Trophoblast cell (in vitro differentiated cells and primary cell): ENCODE results near the gene MBP.

Experiments used
- DNase-seq, 2 donors: peaks; one replicate each; pipeline ENCODE4 v3.0.0-alpha.2; 2016
- H2AFZ ChIP-seq: 2 replicates; pipeline ENCODE4 v1.6.1; 2013; ENCODE audit warnings: low read length, moderate library complexity, mild to moderate bottlenecking; ENCODE audit not compliant: insufficient read depth, poor library complexity
- H2AK5ac ChIP-seq: 2 replicates; pipeline ENCODE4 v1.6.1; 2013; ENCODE audit warnings: mild to moderate bottlenecking, low read length
- H2BK120ac ChIP-seq: 2 replicates; pipeline ENCODE4 v1.6.1; 2013; ENCODE audit warnings: low read length, mild to moderate bottlenecking, moderate library complexity; ENCODE audit not compliant: insufficient read depth, poor library complexity
- H2BK12ac ChIP-seq: 2 replicates; pipeline ENCODE4 v1.6.1; 2013; ENCODE audit warnings: mild to moderate bottlenecking, low read length, moderate library complexity
- H2BK5ac ChIP-seq: 2 replicates; pipeline ENCODE4 v1.6.1; 2013; ENCODE audit warnings: low read length, low read depth, moderate library complexity, mild to moderate bottlenecking; ENCODE audit not compliant: poor library complexity
- H3K14ac ChIP-seq: 2 replicates; pipeline ENCODE4 v1.6.1; 2013; ENCODE audit warnings: mild to moderate bottlenecking, low read length
- H3K18ac ChIP-seq: 2 replicates; pipeline ENCODE4 v1.6.1; 2013; ENCODE audit warnings: mild to moderate bottlenecking, low read length
- H3K23ac ChIP-seq: 2 replicates; pipeline ENCODE4 v1.6.1; 2013; ENCODE audit warnings: low read length
- H3K27ac ChIP-seq: 2 replicates; pipeline ENCODE4 v1.5.1; 2013; ENCODE audit warnings: low read depth, mild to moderate bottlenecking, inconsistent platforms, low read length, moderate library complexity
- H3K27me3 ChIP-seq: 2 replicates; pipeline ENCODE4 v1.6.1; 2013; ENCODE audit warnings: inconsistent platforms, mild to moderate bottlenecking, low read length, moderate library complexity; ENCODE audit not compliant: insufficient read depth
- H3K36me3 ChIP-seq, 2 experiments: 1 replicate in 1 of 2; 2 replicates in 1 of 2; pipeline ENCODE4 v1.6.1; 2013; ENCODE audit warnings: low read length in 2 of 2, mild to moderate bottlenecking in 2 of 2, moderate library complexity in 1 of 2; ENCODE audit not compliant: insufficient read depth in 2 of 2, control insufficient read depth in 1 of 2
- H3K4ac ChIP-seq: 2 replicates; pipeline ENCODE4 v1.6.1; 2013; ENCODE audit warnings: low read depth, mild to moderate bottlenecking, low read length, moderate library complexity
- H3K4me1 ChIP-seq, 2 experiments: 1 replicate in 1 of 2; 2 replicates in 1 of 2; pipeline ENCODE4 v1.6.1; 2013; ENCODE audit warnings: low read length in 2 of 2, mild to moderate bottlenecking in 2 of 2, moderate library complexity in 1 of 2; ENCODE audit not compliant: insufficient read depth in 2 of 2, control insufficient read depth in 1 of 2
- H3K4me2 ChIP-seq: 2 replicates; pipeline ENCODE4 v1.6.1; 2013; ENCODE audit warnings: inconsistent platforms, mild to moderate bottlenecking, low read length, moderate library complexity
- H3K4me3 ChIP-seq: 2 replicates; pipeline ENCODE4 v1.5.1; 2013; ENCODE audit warnings: mild to moderate bottlenecking, low read depth, low read length, inconsistent platforms
- H3K79me1 ChIP-seq: one replicate; pipeline ENCODE4 v1.6.1; 2013; ENCODE audit warnings: low read length
- H3K79me2 ChIP-seq: 2 replicates; pipeline ENCODE4 v1.6.1; 2013; ENCODE audit warnings: low read length, mild to moderate bottlenecking; ENCODE audit not compliant: control insufficient read depth, insufficient read depth, poor library complexity
- H3K9ac ChIP-seq: 2 replicates; pipeline ENCODE4 v1.6.1; 2013; ENCODE audit warnings: mild to moderate bottlenecking, low read length
- H3K9me3 ChIP-seq: 2 replicates; pipeline ENCODE4 v1.6.1; 2013; ENCODE audit warnings: low read depth, mild to moderate bottlenecking, control low read depth, inconsistent platforms, low read length; ENCODE audit not compliant: insufficient read depth
- H4K12ac ChIP-seq: 2 replicates; pipeline ENCODE4 v1.6.1; 2013; ENCODE audit warnings: low read depth, mild to moderate bottlenecking, low read length, moderate library complexity
- H4K8ac ChIP-seq: 2 replicates; pipeline ENCODE4 v1.6.1; 2013; ENCODE audit warnings: low read depth, mild to moderate bottlenecking, low read length, moderate library complexity
- H4K91ac ChIP-seq: one replicate; pipeline ENCODE4 v1.6.1; 2013; ENCODE audit warnings: low read depth, mild to moderate bottlenecking, low read length, moderate library complexity
- WGBS: extraction: QIAGEN DNeasy Blood & Tissue Kit; methylation state at CpG from one replicate; pipeline ENCODE4 v1.1.7; 2013; ENCODE audit warnings: missing lambda C conversion rate; ENCODE audit not compliant: insufficient read length, insufficient coverage; ENCODE audit errors: extremely low coverage; 5-methylcytosine and 5-hydroxymethylcytosine counted together

Gene MBP

GRCh38 chr18:76956648-76957047 is 175.9 kb downstream of the MBP start:
- no peak overlapping the region for H2BK12ac ChIP-seq
- H4K12ac ChIP-seq = no peak overlapping the region
- H4K8ac ChIP-seq = no peak overlapping the region
- H3K4me1 ChIP-seq = peaks cover 6 to 7% of the 10 kb centered on the region in 2 experiments
- no peak overlapping the region for H3K9ac ChIP-seq
- no peaks in the 10 kb centered on the region for H3K27me3 ChIP-seq
- H2AK5ac ChIP-seq = no peak overlapping the region
- no peak overlapping the region for H3K4ac ChIP-seq
- no peaks in the 10 kb centered on the region for H3K9me3 ChIP-seq
- no peak overlapping the region for H3K18ac ChIP-seq
- H3K23ac ChIP-seq = no peak overlapping the region
- no peak overlapping the region for H3K27ac ChIP-seq
- H4K91ac ChIP-seq = no peak overlapping the region
- no peak overlapping the region for H3K4me3 ChIP-seq
- no peaks in the 10 kb centered on the region for H3K79me2 ChIP-seq
- peaks cover 25 to 40% of the 10 kb centered on the region in 2 experiments for H3K36me3 ChIP-seq
- no peaks in the 10 kb centered on the region for H3K79me1 ChIP-seq
- peak in 1 of 2 donors; percentile 24 for DNase-seq
- H3K14ac ChIP-seq = no peak overlapping the region
- no peak overlapping the region for H2BK5ac ChIP-seq
- no peak overlapping the region for H2BK120ac ChIP-seq
- H3K4me2 ChIP-seq = no peak overlapping the region
- no peak overlapping the region for H2AFZ ChIP-seq
- no CpG with 5 or more reads among the region's 11 CpGs for WGBS

- Histone ChIP-seq H3K9me3 (no peaks in the 10 kb centered on the region), H4K12ac (no peak overlapping the region), H3K4me2 (no peak overlapping the region)
Measured at GRCh38 chr18:76955524-76956170, 176.9 kb downstream of the MBP start.

GRCh38 chr18:76953583-76954233 is 178.9 kb downstream of the MBP start:
- Histone ChIP-seq H3K14ac (no peak overlapping the region), H3K4me3 (no peak overlapping the region), H2AK5ac (no peak overlapping the region), H3K79me2 (no peaks in the 10 kb centered on the region), H3K4ac (no peak overlapping the region), H2BK12ac (no peak overlapping the region), H3K18ac (no peak overlapping the region), H3K27me3 (no peaks in the 10 kb centered on the region), H2BK120ac (no peak overlapping the region), H3K9me3 (no peaks in the 10 kb centered on the region), H3K23ac (no peak overlapping the region), H4K91ac (no peak overlapping the region), H3K4me1 (peaks cover 6 to 7% of the 10 kb centered on the region in 2 experiments), H4K12ac (no peak overlapping the region), H4K8ac (no peak overlapping the region), H2BK5ac (no peak overlapping the region), H3K79me1 (no peaks in the 10 kb centered on the region), H2AFZ (no peak overlapping the region), H3K4me2 (no peak overlapping the region), H3K9ac (no peak overlapping the region), H3K36me3 (peaks cover 21 to 27% of the 10 kb centered on the region in 2 experiments), H3K27ac (no peak overlapping the region)
- WGBS = no CpG with 5 or more reads among the region's 12 CpGs
- DNase-seq = no peak

More at GRCh38 chr18:76955524-76956170, 176.9 kb downstream of the MBP start:
- H3K14ac ChIP-seq = no peak overlapping the region
- H2BK120ac ChIP-seq = no peak overlapping the region
- WGBS = no CpG with 5 or more reads among the region's 28 CpGs
- no peak overlapping the region for H3K4ac ChIP-seq
- no peaks in the 10 kb centered on the region for H3K79me2 ChIP-seq
- no peak overlapping the region for H3K9ac ChIP-seq
- H3K27ac ChIP-seq = no peak overlapping the region
- H3K23ac ChIP-seq = no peak overlapping the region
- H3K36me3 ChIP-seq = peaks cover 24 to 40% of the 10 kb centered on the region in 2 experiments
- no peak overlapping the region for H2BK12ac ChIP-seq
- H4K8ac ChIP-seq = no peak overlapping the region
- no peak overlapping the region for H2BK5ac ChIP-seq
- no peak overlapping the region for H3K4me3 ChIP-seq
- no peak overlapping the region for H4K91ac ChIP-seq
- no peak overlapping the region for H2AK5ac ChIP-seq
- no peaks in the 10 kb centered on the region for H3K79me1 ChIP-seq
- H3K27me3 ChIP-seq = no peaks in the 10 kb centered on the region
- DNase-seq = peak; percentile 86 to 97
- peaks cover 6 to 7% of the 10 kb centered on the region in 2 experiments for H3K4me1 ChIP-seq
- no peak overlapping the region for H2AFZ ChIP-seq
- no peak overlapping the region for H3K18ac ChIP-seq

GRCh38 chr18:76953156-76953555 is 179.4 kb downstream of the MBP start:
- Histone ChIP-seq H3K23ac (no peak overlapping the region), H3K9me3 (no peaks in the 10 kb centered on the region), H3K4me2 (no peak overlapping the region), H3K9ac (no peak overlapping the region), H3K36me3 (peaks cover 21 to 33% of the 10 kb centered on the region in 2 experiments), H3K4me3 (no peak overlapping the region), H4K12ac (no peak overlapping the region), H4K91ac (no peak overlapping the region), H3K27me3 (no peaks in the 10 kb centered on the region), H2AK5ac (no peak overlapping the region), H4K8ac (no peak overlapping the region), H3K18ac (no peak overlapping the region), H3K79me1 (no peaks in the 10 kb centered on the region), H2BK120ac (no peak overlapping the region), H3K27ac (no peak overlapping the region), H2BK5ac (no peak overlapping the region), H2AFZ (no peak overlapping the region), H3K4ac (no peak overlapping the region), H3K4me1 (peaks cover 6 to 7% of the 10 kb centered on the region in 2 experiments), H3K14ac (no peak overlapping the region), H3K79me2 (no peaks in the 10 kb centered on the region), H2BK12ac (no peak overlapping the region)
- DNase-seq = peak in 1 of 2 donors; percentile 36
- no CpG with 5 or more reads among the region's 6 CpGs for WGBS
